ENCODE results near the gene PHACTR1.

- TF ChIP-seq CTCF (IDR thresholded peaks at IDR 0.05) (no peak), SIN3A (IDR thresholded peaks at IDR 0.05; ENCODE audit: borderline replicate concordance, insufficient read depth, low read depth, low read length) (no peak)
Observed at GRCh38 chr6:13286181-13286580, 569.6 kb downstream of the PHACTR1 start.
